CD4-positive, alpha-beta T cell treated with Interleukin-6 for 4 hours (primary cell): ENCODE results near the gene P2RX4.
"Not testable (repeated sequence)": the region's sequence is repeated elsewhere in the genome, so short reads cannot be mapped to it uniquely, and the experiment has no call there.

Experiments used
- DNase-seq: peaks from one replicate; pipeline ENCODE4 v3.0.0-alpha.2; 2020; ENCODE audit warnings: mixed read lengths

The P2RX4 gene

GRCh38 chr12:121209624-121210572 lies at the start of gene P2RX4:
Gene P2RX4, plus strand, starts transcription at chr12:121210129. Its CDS starts 36 bp downstream, at chr12:121210165.
- peak; percentile 90 for DNase-seq

- no peak for DNase-seq
Observed at GRCh38 chr12:121162384-121162783, 47.5 kb upstream of the P2RX4 start.

- DNase-seq = no peak
Observed at GRCh38 chr12:121162985-121163384, 46.9 kb upstream of the P2RX4 start.

- not testable (repeated sequence) for DNase-seq
Observed at GRCh38 chr12:121164839-121165238, 45.1 kb upstream of the P2RX4 start.

GRCh38 chr12:121165316-121165715 lies 44.6 kb upstream of the P2RX4 start:
- no peak for DNase-seq

- DNase-seq = no peak
Observed at GRCh38 chr12:121166356-121166755, 43.6 kb upstream of the P2RX4 start.

- no peak for DNase-seq
Observed at GRCh38 chr12:121167232-121167820, 42.6 kb upstream of the P2RX4 start.

- DNase-seq = no peak
Observed at GRCh38 chr12:121167951-121168350, 42.0 kb upstream of the P2RX4 start.

GRCh38 chr12:121170151-121170550 lies 39.8 kb upstream of the P2RX4 start:
- no peak for DNase-seq

GRCh38 chr12:121170611-121171260 lies 39.2 kb upstream of the P2RX4 start:
- DNase-seq = no peak

GRCh38 chr12:121172145-121172544 lies 37.8 kb upstream of the P2RX4 start:
- DNase-seq = no peak

GRCh38 chr12:121175383-121176119 lies 34.4 kb upstream of the P2RX4 start:
- no peak for DNase-seq

- no peak for DNase-seq
Observed at GRCh38 chr12:121176826-121177529, 33.0 kb upstream of the P2RX4 start.

- DNase-seq = no peak
Observed at GRCh38 chr12:121181181-121181580, 28.7 kb upstream of the P2RX4 start.

- DNase-seq = no peak
Observed at GRCh38 chr12:121182222-121182893, 27.6 kb upstream of the P2RX4 start.

- DNase-seq = no peak
Observed at GRCh38 chr12:121184425-121184824, 25.5 kb upstream of the P2RX4 start.

- no peak for DNase-seq
Observed at GRCh38 chr12:121184984-121185889, 24.7 kb upstream of the P2RX4 start.

- DNase-seq = no peak
Observed at GRCh38 chr12:121186826-121187225, 23.1 kb upstream of the P2RX4 start.

GRCh38 chr12:121187501-121187900 lies 22.4 kb upstream of the P2RX4 start:
- no peak for DNase-seq

GRCh38 chr12:121188227-121188626 lies 21.7 kb upstream of the P2RX4 start:
- DNase-seq = no peak

GRCh38 chr12:121189131-121189530 lies 20.8 kb upstream of the P2RX4 start:
- no peak for DNase-seq
